Activated CD4-positive, alpha-beta T cell treated with anti-CD3 and anti-CD28 coated beads for 36 hours (primary cell): ENCODE data around the gene NTM. TPM values are rescaled to one million over a fixed set of nuclear protein-coding genes. Genes with fewer than 3 reads are reported as not detected.

ENCODE experiments used
- ATAC-seq: fragments of 200-7000 bp; cut with Tn5 transposase; one replicate; pipeline ENCODE4 v1.10.0; 2021; ENCODE audit warnings: mild to moderate bottlenecking, moderate library complexity
- CTCF ChIA-PET: fragments of 350-600 bp; sonication (Branson Sonifier 250); formaldehyde crosslinking; loops from one replicate; lab custom pipeline; 2021; ENCODE audit warnings: antibody characterized with exemption; lab: Charles Lee
- POLR2A ChIA-PET: fragments of 350-600 bp; sonication (Branson Sonifier 250); formaldehyde crosslinking; loops from one replicate; lab custom pipeline; 2021; ENCODE audit warnings: antibody characterized with exemption, inconsistent platforms; lab: Charles Lee
- DNase-seq: peaks from one replicate; pipeline ENCODE4 v3.0.0-alpha.2; 2020
- H3K27ac Mint-ChIP-seq: one replicate; pipeline ENCODE4 v1.8.0; 2021; ENCODE audit warnings: mixed read lengths
- H3K27me3 Mint-ChIP-seq: one replicate; pipeline ENCODE4 v1.8.0; 2021; ENCODE audit warnings: mixed read lengths
- H3K36me3 Mint-ChIP-seq: one replicate; pipeline ENCODE4 v1.8.0; 2021; ENCODE audit warnings: low read depth, mixed read lengths
- H3K4me1 Mint-ChIP-seq: one replicate; pipeline ENCODE4 v1.8.0; 2021; ENCODE audit warnings: mixed read lengths
- H3K4me3 Mint-ChIP-seq: one replicate; pipeline ENCODE4 v1.8.0; 2021; ENCODE audit warnings: mild to moderate bottlenecking, moderate library complexity, mixed read lengths
- H3K9me3 Mint-ChIP-seq: one replicate; pipeline ENCODE4 v1.8.0; 2021; ENCODE audit warnings: low read depth, mixed read lengths
- intact Hi-C, 2 experiments: fragments of 100-400 bp; cut with DNase I in 1 of 2; cut with micrococcal nuclease in 1 of 2; formaldehyde crosslinking; loops; one replicate each; pipeline versions ENCODE4 v1.14.2 to v1.15.1; 2022 to 2024; cut with DNase I, micrococcal nuclease
- total RNA-seq, 2 experiments: library from RNA; stranded (reverse); gene quantifications; one replicate each; pipeline ENCODE4 v1.2.3, GENCODE V29; 2021

Gene NTM
- total RNA-seq, 2 experiments from 2014 or later, result not detected

DNA sequence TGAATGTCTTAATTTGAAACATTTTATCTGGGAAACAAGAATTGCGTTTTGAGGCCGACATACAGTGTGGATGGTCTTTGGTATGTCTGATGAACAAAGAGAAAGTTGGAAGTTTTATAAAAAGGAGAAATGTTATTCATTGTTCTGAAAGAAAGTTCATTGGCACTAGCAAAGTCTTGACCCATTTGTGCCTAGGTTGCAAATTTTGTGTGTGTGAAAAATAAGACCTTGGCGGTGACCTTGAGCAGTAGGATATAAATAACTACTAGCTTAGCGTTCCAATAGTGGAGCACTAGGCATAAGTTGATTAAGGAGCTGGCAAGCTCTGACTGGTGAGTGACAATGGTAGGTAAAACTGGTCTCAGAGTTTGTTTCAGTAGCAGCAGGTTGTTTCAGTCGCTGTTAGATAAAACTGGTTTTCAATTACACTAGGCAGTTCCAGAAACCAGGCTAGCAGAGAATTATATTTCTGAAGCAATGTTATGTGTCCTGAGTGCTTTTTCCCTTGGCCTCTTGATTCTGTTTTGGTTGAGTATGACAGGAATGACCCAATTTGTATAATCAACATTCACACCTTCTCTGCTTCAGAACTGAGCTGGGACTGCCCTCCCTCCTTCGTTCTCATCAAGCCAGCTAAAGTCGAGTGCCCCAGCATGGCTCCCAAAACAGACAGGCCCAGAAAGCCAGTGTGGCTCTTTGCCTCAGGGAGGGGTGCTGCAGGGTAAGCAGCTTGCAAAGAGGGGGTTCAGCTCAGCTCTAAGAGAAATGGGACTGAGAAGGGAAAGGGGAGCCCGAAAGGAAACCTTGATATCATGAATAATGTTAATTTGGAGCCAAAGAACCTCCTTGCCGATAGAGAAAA, 85.7 kb downstream of the NTM start:
- intact Hi-C loops, result no loop called here
- Mint-ChIP-seq H3K9me3 (no peaks in the 10 kb centered on the region), H3K27me3 (peaks cover 4% of the 10 kb centered on the region), H3K4me3 (no peak overlapping the region), H3K4me1 (no peaks in the 10 kb centered on the region), H3K36me3 (no peaks in the 10 kb centered on the region), H3K27ac (no peak overlapping the region)
- ChIA-PET CTCF (no interaction called here), POLR2A (no interaction called here)
- DNase-seq (no peak), ATAC-seq (no peak)

DNA sequence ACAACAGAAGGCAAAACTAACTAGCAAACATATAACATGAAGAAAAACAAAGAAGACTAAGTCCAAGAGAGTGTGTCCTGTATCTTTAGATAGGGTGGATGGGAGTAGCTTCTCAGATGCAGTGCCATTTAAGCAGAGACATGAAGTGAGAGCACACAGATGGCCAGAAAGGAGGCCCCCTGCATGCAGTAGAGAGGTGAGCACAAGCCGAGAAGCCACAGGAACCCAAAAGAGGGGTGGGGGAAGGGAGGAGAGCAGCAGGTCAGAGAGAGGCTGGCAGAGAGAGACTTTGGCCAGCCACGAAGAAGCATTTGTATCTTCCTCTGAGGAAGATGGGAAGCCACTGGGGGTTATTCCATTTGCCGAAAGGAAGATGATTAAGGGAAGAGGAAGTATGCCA, 86.7 kb downstream of the NTM start:
- Mint-ChIP-seq H3K4me1 (no peaks in the 10 kb centered on the region), H3K27ac (no peak overlapping the region), H3K4me3 (no peak overlapping the region), H3K36me3 (no peaks in the 10 kb centered on the region), H3K9me3 (no peaks in the 10 kb centered on the region), H3K27me3 (peaks cover 3% of the 10 kb centered on the region)
- no peak for ATAC-seq
- ChIA-PET CTCF (interaction anchor here (0.6 kb wide), 1 partner anchor 13 kb away, joined by 3 read pairs; no protein-coding TSS in a partner anchor), POLR2A (interaction anchor here (0.6 kb wide), 1 partner anchor 408 kb away, joined by 3 read pairs; no protein-coding TSS in a partner anchor)
- intact Hi-C loops, result no loop called here
- DNase-seq, result no peak

- Mint-ChIP-seq H3K36me3 (no peaks in the 10 kb centered on the region), H3K4me3 (no peak overlapping the region)
- no peak for ATAC-seq
Measured at GRCh38 chr11:131458421-131458820, 88.0 kb downstream of the NTM start.

GRCh38 chr11:131460931-131461330, 90.5 kb downstream of the NTM start:
- peaks cover 8% of the 10 kb centered on the region for H3K27me3 Mint-ChIP-seq
- H3K36me3 Mint-ChIP-seq, result no peaks in the 10 kb centered on the region
- DNase-seq (no peak), ATAC-seq (no peak)
- no peak overlapping the region for H3K4me3 Mint-ChIP-seq
- CTCF ChIA-PET, result no interaction called here
- intact Hi-C loops, result no loop called here
- POLR2A ChIA-PET, result no interaction called here
- no peaks in the 10 kb centered on the region for H3K4me1 Mint-ChIP-seq
- H3K9me3 Mint-ChIP-seq, result no peaks in the 10 kb centered on the region
- no peak overlapping the region for H3K27ac Mint-ChIP-seq

More at GRCh38 chr11:131458421-131458820, 88.0 kb downstream of the NTM start:
- no peak for DNase-seq
- intact Hi-C loops, result no loop called here
- Mint-ChIP-seq H3K27ac (no peak overlapping the region), H3K27me3 (peaks cover 3% of the 10 kb centered on the region), H3K4me1 (no peaks in the 10 kb centered on the region), H3K9me3 (no peaks in the 10 kb centered on the region)
- ChIA-PET POLR2A (no interaction called here), CTCF (no interaction called here)

GRCh38 chr11:131462622-131463021, 92.2 kb downstream of the NTM start:
- peaks cover 8% of the 10 kb centered on the region for H3K27me3 Mint-ChIP-seq
- H3K27ac Mint-ChIP-seq, result no peak overlapping the region
- ChIA-PET POLR2A (no interaction called here), CTCF (interaction anchor here (0.8 kb wide), 1 partner anchor 268 kb away, joined by 3 read pairs; no protein-coding TSS in a partner anchor)
- H3K36me3 Mint-ChIP-seq, result no peaks in the 10 kb centered on the region
- no peak overlapping the region for H3K4me3 Mint-ChIP-seq
- intact Hi-C loops, result no loop called here
- DNase-seq (no peak), ATAC-seq (no peak)
- H3K4me1 Mint-ChIP-seq, result no peaks in the 10 kb centered on the region
- no peaks in the 10 kb centered on the region for H3K9me3 Mint-ChIP-seq

DNA sequence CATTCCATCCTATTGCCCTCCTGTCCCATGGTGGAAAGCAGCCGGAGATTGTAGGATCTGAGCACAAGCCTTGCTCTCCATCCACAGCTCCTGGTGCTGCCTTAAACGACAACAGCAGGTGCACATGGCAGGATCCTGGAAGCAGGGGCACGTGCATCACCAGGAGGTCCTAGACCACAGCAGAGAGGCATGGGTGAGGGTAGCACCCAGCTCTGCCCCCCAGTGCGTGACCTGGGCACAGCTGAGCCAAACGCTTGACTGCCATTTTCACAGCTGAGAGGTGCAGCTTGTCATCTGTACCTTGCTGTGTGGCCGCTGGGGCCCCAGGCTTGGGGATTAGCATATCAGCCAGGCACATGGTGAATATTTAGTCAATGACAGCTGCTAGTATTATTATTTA, 92.7 kb downstream of the NTM start:
- no peaks in the 10 kb centered on the region for H3K9me3 Mint-ChIP-seq
- POLR2A ChIA-PET, result no interaction called here
- H3K27ac Mint-ChIP-seq, result no peak overlapping the region
- ATAC-seq, result no peak
- H3K4me1 Mint-ChIP-seq, result no peaks in the 10 kb centered on the region
- H3K36me3 Mint-ChIP-seq, result no peaks in the 10 kb centered on the region
- intact Hi-C loops, result no loop called here
- H3K27me3 Mint-ChIP-seq, result peaks cover 8% of the 10 kb centered on the region
- no peak overlapping the region for H3K4me3 Mint-ChIP-seq
- CTCF ChIA-PET, result interaction anchor here (0.8 kb wide), 1 partner anchor 268 kb away, joined by 3 read pairs; no protein-coding TSS in a partner anchor
- DNase-seq, result no peak

GRCh38 chr11:131463649-131464425, 93.4 kb downstream of the NTM start:
- Mint-ChIP-seq H3K27me3 (peaks cover 8% of the 10 kb centered on the region), H3K4me1 (no peaks in the 10 kb centered on the region)
- POLR2A ChIA-PET, result no interaction called here

GRCh38 chr11:131464461-131464860, 94.0 kb downstream of the NTM start:
- no peaks in the 10 kb centered on the region for H3K9me3 Mint-ChIP-seq
- H3K4me3 Mint-ChIP-seq, result no peak overlapping the region
- no peaks in the 10 kb centered on the region for H3K36me3 Mint-ChIP-seq
- no peak overlapping the region for H3K27ac Mint-ChIP-seq
- peaks cover 8% of the 10 kb centered on the region for H3K27me3 Mint-ChIP-seq
- ATAC-seq (no peak), DNase-seq (no peak)
- H3K4me1 Mint-ChIP-seq, result no peaks in the 10 kb centered on the region
- ChIA-PET CTCF (interaction anchor here (0.7 to 1.0 kb wide), 3 partner anchors 33 to 957 kb away, joined by 3 to 4 read pairs (median 3); no protein-coding TSS in a partner anchor), POLR2A (no interaction called here)
- intact Hi-C loops, result no loop called here

More at GRCh38 chr11:131463649-131464425, 93.4 kb downstream of the NTM start:
- H3K36me3 Mint-ChIP-seq, result no peaks in the 10 kb centered on the region
- H3K4me3 Mint-ChIP-seq, result no peak overlapping the region
- ATAC-seq (no peak), DNase-seq (no peak)
- H3K9me3 Mint-ChIP-seq, result no peaks in the 10 kb centered on the region
- H3K27ac Mint-ChIP-seq, result no peak overlapping the region
- intact Hi-C loops, result no loop called here
- CTCF ChIA-PET, result interaction anchor here (1.0 kb wide), 1 partner anchor 224 kb away, joined by 3 read pairs; no protein-coding TSS in a partner anchor

DNA sequence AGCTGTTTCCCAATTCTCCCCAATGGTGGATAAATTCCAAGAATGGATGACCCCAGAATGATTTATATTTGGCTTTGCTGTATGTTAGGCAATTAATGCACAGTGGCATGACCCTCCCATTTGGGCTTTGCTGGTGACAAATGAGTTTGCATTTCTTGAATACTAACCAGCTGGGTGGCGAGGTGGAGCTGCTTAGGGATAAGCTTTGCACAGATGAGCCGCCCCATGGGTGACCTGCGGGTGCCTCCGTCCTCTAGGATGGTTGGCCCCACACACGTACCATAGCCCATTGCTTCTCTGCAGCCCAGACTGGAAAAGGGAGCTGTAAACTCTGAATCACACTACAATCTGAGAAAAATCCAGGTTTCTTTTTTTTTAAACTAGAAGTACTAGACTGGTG, 94.6 kb downstream of the NTM start:
- CTCF ChIA-PET, result interaction anchor here (0.7 kb wide), 2 partner anchors 33 to 956 kb away, joined by 3 to 4 read pairs; no protein-coding TSS in a partner anchor
- DNase-seq (no peak), ATAC-seq (no peak)
- no peaks in the 10 kb centered on the region for H3K9me3 Mint-ChIP-seq
- intact Hi-C loops, result no loop called here
- H3K4me3 Mint-ChIP-seq, result no peak overlapping the region
- POLR2A ChIA-PET, result no interaction called here
- peaks cover 8% of the 10 kb centered on the region for H3K27me3 Mint-ChIP-seq
- no peak overlapping the region for H3K27ac Mint-ChIP-seq
- H3K36me3 Mint-ChIP-seq, result no peaks in the 10 kb centered on the region
- H3K4me1 Mint-ChIP-seq, result no peaks in the 10 kb centered on the region

DNA sequence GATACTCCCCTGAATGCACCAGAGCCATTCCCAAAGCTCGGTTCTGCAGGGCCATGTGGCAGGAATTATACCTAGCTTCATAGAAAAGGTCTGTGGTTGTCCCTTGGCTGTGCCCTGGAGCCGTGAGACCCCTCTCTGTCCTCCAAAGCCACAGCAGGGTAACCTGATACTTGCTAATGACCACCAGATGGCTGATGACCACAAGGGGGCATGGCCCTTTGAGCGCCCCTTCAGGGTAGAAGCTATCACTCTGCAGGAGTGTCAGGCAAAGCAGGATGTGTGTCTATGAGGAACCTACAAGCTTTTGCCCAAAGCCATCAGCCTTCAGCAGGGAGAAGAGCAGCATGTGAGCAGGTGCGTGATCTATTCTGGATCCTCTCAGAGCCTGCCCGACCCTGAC, 95.3 kb downstream of the NTM start:
- ChIA-PET POLR2A (no interaction called here), CTCF (no interaction called here)
- DNase-seq, result no peak
- no peak overlapping the region for H3K27ac Mint-ChIP-seq
- ATAC-seq, result no peak
- H3K4me3 Mint-ChIP-seq, result no peak overlapping the region
- intact Hi-C loops, result no loop called here
- H3K9me3 Mint-ChIP-seq, result no peaks in the 10 kb centered on the region
- H3K27me3 Mint-ChIP-seq, result peaks cover 8% of the 10 kb centered on the region
- H3K36me3 Mint-ChIP-seq, result no peaks in the 10 kb centered on the region
- H3K4me1 Mint-ChIP-seq, result no peaks in the 10 kb centered on the region

- DNase-seq (no peak), ATAC-seq (no peak)
- intact Hi-C loops, result no loop called here
- CTCF ChIA-PET, result no interaction called here
- peaks cover 7% of the 10 kb centered on the region for H3K27me3 Mint-ChIP-seq
- H3K27ac Mint-ChIP-seq, result no peak overlapping the region
- H3K36me3 Mint-ChIP-seq, result no peaks in the 10 kb centered on the region
- POLR2A ChIA-PET, result no interaction called here
- no peaks in the 10 kb centered on the region for H3K9me3 Mint-ChIP-seq
- no peaks in the 10 kb centered on the region for H3K4me1 Mint-ChIP-seq
- H3K4me3 Mint-ChIP-seq, result no peak overlapping the region
Measured at GRCh38 chr11:131467645-131468394, 97.4 kb downstream of the NTM start.
